Sigmoid colon (tissue), 7 donors: ENCODE results near the gene NTN5. TPM values are rescaled to one million over a fixed set of nuclear protein-coding genes. Genes with fewer than 3 reads are reported as not detected.

ENCODE experiments used
- DNase-seq: peaks from one replicate; pipeline ENCODE4 v3.0.0-alpha.2; 2019
- H3K27ac ChIP-seq, 4 donors: fragments of 200-600 bp; sonication (generic); one replicate each; pipeline ENCODE4 v1.5.1; 2016 to 2019; ENCODE audit warnings: mild to moderate bottlenecking in 1 of 4
- H3K27me3 ChIP-seq, 3 donors: fragments of 200-600 bp; sonication (generic); one replicate each; pipeline ENCODE4 v1.5.1; 2019; ENCODE audit warnings: mild to moderate bottlenecking in 1 of 3
- H3K36me3 ChIP-seq, 4 donors: fragments of 200-600 bp; sonication (generic); one replicate each; pipeline ENCODE4 v1.5.1; 2016 to 2019
- H3K4me1 ChIP-seq, 4 donors: fragments of 200-600 bp; sonication (generic); one replicate each; pipeline ENCODE4 v1.5.1; 2017 to 2019
- H3K4me3 ChIP-seq, 4 donors: fragments of 200-600 bp; sonication (generic); one replicate each; pipeline ENCODE4 v1.5.1; 2017 to 2019; ENCODE audit warnings: mild to moderate bottlenecking in 2 of 4, moderate library complexity in 1 of 4
- H3K9me3 ChIP-seq, 4 donors: fragments of 200-600 bp in 3 of 4; sonication (generic) in 3 of 4; one replicate each; pipeline versions ENCODE4 v1.5.1 to v1.6.1; 2013 to 2019
- EP300 ChIP-seq, 4 donors: sonication (generic); formaldehyde crosslinking; IDR thresholded peaks; one replicate each; pipeline ENCODE4 v1.6.1; 2017; ENCODE audit warnings: antibody characterized with exemption in 4 of 4
- POLR2A ChIP-seq, 2 donors: fragments of 450-650 bp; IDR thresholded peaks; one replicate each; pipeline ENCODE4 v1.6.1; 2016; ENCODE audit warnings: antibody characterized with exemption in 2 of 2, mild to moderate bottlenecking in 2 of 2, moderate library complexity in 2 of 2
- POLR2AphosphoS5 ChIP-seq, 4 donors: sonication (generic); formaldehyde crosslinking; IDR thresholded peaks; one replicate each; pipeline ENCODE4 v1.6.1; 2017; ENCODE audit warnings: antibody characterized with exemption in 4 of 4
- WGBS, 2 donors: extraction: QIAGEN DNeasy Blood & Tissue Kit; methylation state at CpG; one replicate each; pipeline ENCODE4 v1.1.7; 2013; 5-methylcytosine and 5-hydroxymethylcytosine counted together
- intact Hi-C: fragments of 100-400 bp; cut with DNase I; formaldehyde crosslinking; loops from one replicate; pipeline ENCODE4 v1.15.1; 2023
- polyA plus RNA-seq, 3 donors: library from polyadenylated mRNA; stranded (reverse); fragments of 200-250 nt; gene quantifications; one replicate each; pipeline ENCODE4 v1.2.3, GENCODE V29; 2013
- total RNA-seq, 4 donors: library from RNA; depleted of rRNA; stranded (reverse); fragments of >200 nt; gene quantifications; one replicate each; pipeline ENCODE4 v1.1.0, GENCODE V29; 2016
- TF ChIP-seq, protein P1 (sequence below), 4 experiments: fragments of 450-650 bp in 3 of 4; fragments of 200-600 bp in 1 of 4; IDR thresholded peaks; one replicate each; pipeline ENCODE4 v1.5.1; 2016 to 2019; ENCODE audit warnings: antibody characterized with exemption in 4 of 4, mild to moderate bottlenecking in 3 of 4, moderate library complexity in 2 of 4
- donor health status: healthy with polysubstance abuse.
- donor health status: Bipolar disorder and iron deficiency.
- donor health status: healthy.

The NTN5 gene
- total and polyA plus RNA-seq, 7 donors = 0.32 to 1.2 (median 0.49) TPM; not detected in 4

- no peak overlapping the region for H3K27ac ChIP-seq
- WGBS, 2 donors = 83% methylated on average over 25 of the region's 25 CpGs
- H3K36me3 ChIP-seq = no peaks in the 10 kb centered on the region
- H3K9me3 ChIP-seq = no peaks in the 10 kb centered on the region
- no peak overlapping the region for H3K4me3 ChIP-seq
- intact Hi-C loops = loop anchor here (2.0 kb wide), 3 partner anchors 27 to 65 kb away; partner anchors contain the start of gene CA11
- no peak for DNase-seq
- no peaks in the 10 kb centered on the region for H3K27me3 ChIP-seq
- peaks cover 0 to 12% (median 9%) of the 10 kb centered on the region in 4 donors for H3K4me1 ChIP-seq
- no peak for TF ChIP-seq POLR2AphosphoS5 (IDR thresholded peaks at IDR 0.05)
- TF ChIP-seq, protein P1, sequence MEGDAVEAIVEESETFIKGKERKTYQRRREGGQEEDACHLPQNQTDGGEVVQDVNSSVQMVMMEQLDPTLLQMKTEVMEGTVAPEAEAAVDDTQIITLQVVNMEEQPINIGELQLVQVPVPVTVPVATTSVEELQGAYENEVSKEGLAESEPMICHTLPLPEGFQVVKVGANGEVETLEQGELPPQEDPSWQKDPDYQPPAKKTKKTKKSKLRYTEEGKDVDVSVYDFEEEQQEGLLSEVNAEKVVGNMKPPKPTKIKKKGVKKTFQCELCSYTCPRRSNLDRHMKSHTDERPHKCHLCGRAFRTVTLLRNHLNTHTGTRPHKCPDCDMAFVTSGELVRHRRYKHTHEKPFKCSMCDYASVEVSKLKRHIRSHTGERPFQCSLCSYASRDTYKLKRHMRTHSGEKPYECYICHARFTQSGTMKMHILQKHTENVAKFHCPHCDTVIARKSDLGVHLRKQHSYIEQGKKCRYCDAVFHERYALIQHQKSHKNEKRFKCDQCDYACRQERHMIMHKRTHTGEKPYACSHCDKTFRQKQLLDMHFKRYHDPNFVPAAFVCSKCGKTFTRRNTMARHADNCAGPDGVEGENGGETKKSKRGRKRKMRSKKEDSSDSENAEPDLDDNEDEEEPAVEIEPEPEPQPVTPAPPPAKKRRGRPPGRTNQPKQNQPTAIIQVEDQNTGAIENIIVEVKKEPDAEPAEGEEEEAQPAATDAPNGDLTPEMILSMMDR (IDR thresholded peaks at IDR 0.05) = no peak
- no peak for TF ChIP-seq POLR2A (IDR thresholded peaks at IDR 0.05)
- TF ChIP-seq EP300 (IDR thresholded peaks at IDR 0.05) = no peak
These were observed 751 bp upstream of the NTN5 start for GRCh38 chr19:48673436-48674100.

DNA sequence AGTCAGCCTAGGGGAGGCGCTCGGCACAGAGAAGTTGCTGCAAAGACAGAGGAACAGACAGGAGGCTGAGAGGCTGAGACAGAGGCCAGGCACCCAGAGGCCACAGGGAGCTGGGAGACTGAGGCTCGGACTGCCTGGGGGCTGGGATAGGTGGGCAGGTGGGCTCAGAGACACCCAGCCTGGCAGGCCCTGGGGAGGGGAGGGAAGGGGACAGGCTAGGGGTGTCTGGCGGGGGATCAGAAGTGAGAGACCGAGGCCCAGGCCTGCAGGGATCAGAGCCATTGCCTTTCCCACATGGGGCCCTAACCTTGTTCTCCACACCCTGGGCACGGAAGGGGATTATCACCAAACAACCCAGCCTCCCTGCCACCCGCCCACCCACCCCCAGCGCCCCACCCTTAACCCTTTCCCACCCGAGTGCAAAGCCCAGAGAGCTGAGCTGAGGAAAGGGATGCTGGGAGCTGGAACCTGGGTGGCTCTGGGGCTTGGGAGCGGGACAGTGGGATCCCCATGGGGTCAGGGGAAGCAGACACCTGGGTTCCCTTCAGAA lies 1.3 kb downstream of the NTN5 start:
- Histone ChIP-seq H3K27ac (no peak overlapping the region), H3K27me3 (no peaks in the 10 kb centered on the region), H3K4me3 (no peak overlapping the region), H3K9me3 (no peaks in the 10 kb centered on the region), H3K36me3 (no peaks in the 10 kb centered on the region), H3K4me1 (peaks cover 0 to 12% (median 9%) of the 10 kb centered on the region in 4 donors)
- DNase-seq = no peak
- TF ChIP-seq EP300 (IDR thresholded peaks at IDR 0.05) = no peak
- TF ChIP-seq POLR2AphosphoS5 (IDR thresholded peaks at IDR 0.05) = no peak
- TF ChIP-seq, protein P1 (IDR thresholded peaks at IDR 0.05) = no peak
- no peak for TF ChIP-seq POLR2A (IDR thresholded peaks at IDR 0.05)
- 70 to 80% methylated on average over 10 of the region's 10 CpGs for WGBS, 2 donors
- intact Hi-C loops = no loop called here

DNA sequence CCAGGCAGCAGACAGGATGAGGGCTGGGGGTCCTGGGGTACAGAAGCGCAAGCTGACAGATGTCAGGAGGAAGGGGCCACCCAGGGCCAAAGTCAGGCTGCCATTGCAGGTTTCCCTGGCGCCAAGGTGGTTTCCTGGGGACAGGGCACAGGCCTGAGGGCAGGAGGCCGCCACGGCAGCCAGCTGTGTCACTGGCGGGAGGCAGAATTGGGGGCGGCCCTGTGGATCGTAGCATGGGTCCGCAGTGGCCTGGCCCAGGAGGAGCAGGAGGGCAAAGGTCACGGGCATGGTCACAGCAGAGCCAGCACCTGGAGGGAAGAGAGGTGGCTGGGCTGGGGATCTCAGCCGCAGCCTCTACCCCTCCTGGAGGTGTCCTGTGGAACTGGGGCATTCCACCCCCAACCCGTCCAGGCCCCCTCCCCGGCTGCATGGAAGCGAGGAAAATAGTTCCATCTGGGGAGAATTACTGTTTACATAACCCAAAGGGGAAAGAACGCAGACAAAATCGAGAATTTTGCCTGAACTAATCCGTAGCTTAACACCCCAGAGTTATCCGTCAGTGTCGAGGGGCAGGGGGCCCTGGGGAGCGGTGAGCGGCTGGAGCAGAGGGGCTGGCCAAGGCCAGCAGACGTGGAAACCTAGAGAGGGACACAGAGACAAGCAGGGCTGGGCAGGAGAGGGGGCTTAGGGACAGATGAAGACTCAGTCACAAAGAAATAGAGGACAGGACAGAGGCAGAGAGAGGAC lies 1.9 kb downstream of the NTN5 start:
- no peaks in the 10 kb centered on the region for H3K27me3 ChIP-seq
- DNase-seq = no peak
- no peaks in the 10 kb centered on the region for H3K9me3 ChIP-seq
- no peak overlapping the region for H3K27ac ChIP-seq
- TF ChIP-seq POLR2AphosphoS5 (IDR thresholded peaks at IDR 0.05) (no peak), EP300 (IDR thresholded peaks at IDR 0.05) (no peak), POLR2A (IDR thresholded peaks at IDR 0.05) (no peak)
- TF ChIP-seq, protein P1 (IDR thresholded peaks at IDR 0.05) = no peak
- H3K36me3 ChIP-seq = no peaks in the 10 kb centered on the region
- 79 to 85% methylated on average over 21 of the region's 21 CpGs for WGBS, 2 donors
- peaks cover 0 to 11% (median 9%) of the 10 kb centered on the region in 4 donors for H3K4me1 ChIP-seq
- intact Hi-C loops = no loop called here
- no peak overlapping the region for H3K4me3 ChIP-seq

GRCh38 chr19:48669903-48670668 lies 2.7 kb downstream of the NTN5 start:
- H3K9me3 ChIP-seq = no peaks in the 10 kb centered on the region
- no peak overlapping the region for H3K27ac ChIP-seq
- 94 to 95% methylated on average over 26 of the region's 26 CpGs for whole genome bisulfite sequencing, 2 donors
- no peak for DNase-seq
- no peaks in the 10 kb centered on the region for H3K27me3 ChIP-seq
- no peaks in the 10 kb centered on the region for H3K36me3 ChIP-seq
- intact Hi-C loops = no loop called here
- no peak overlapping the region for H3K4me3 ChIP-seq
- TF ChIP-seq POLR2A (IDR thresholded peaks at IDR 0.05) (no peak), POLR2AphosphoS5 (IDR thresholded peaks at IDR 0.05) (no peak), EP300 (IDR thresholded peaks at IDR 0.05) (no peak)
- TF ChIP-seq, protein P1 (IDR thresholded peaks at IDR 0.05) = no peak
- H3K4me1 ChIP-seq = peaks cover 0 to 4% (median 2%) of the 10 kb centered on the region in 4 donors
